HAP-1 (cell line): ENCODE results near the gene LAIR1.
A peak's percentile ranks its signal among the peaks of the same experiment; 100 is the strongest.
"Not testable (repeated sequence)": the region's sequence is repeated elsewhere in the genome, so short reads cannot be mapped to it uniquely, and the experiment has no call there.

Experiments used
- DNase-seq, 2 experiments: peaks; one replicate each; pipeline ENCODE4 v3.0.0-alpha.2; 2016 to 2020; ENCODE audit warnings: low spot score in 2 of 2
- H3K27me3 ChIP-seq: fragments of 250-450 bp; sonication (Bioruptor Pico); 2 replicates; pipeline ENCODE4 v1.5.1; 2020; ENCODE audit warnings: low read depth, mild to moderate bottlenecking, moderate library complexity
- H3K36me3 ChIP-seq: fragments of 250-450 bp; sonication (Bioruptor Pico); replicated peaks from 2 replicates; pipeline ENCODE4 v1.5.1; 2020; ENCODE audit warnings: mild to moderate bottlenecking
- H3K4me1 ChIP-seq: fragments of 250-450 bp; sonication (Bioruptor Pico); 2 replicates; pipeline ENCODE4 v1.5.1; 2020; ENCODE audit warnings: mild to moderate bottlenecking
- H3K4me3 ChIP-seq: fragments of 250-450 bp; sonication (Bioruptor Pico); 2 replicates; pipeline ENCODE4 v1.5.1; 2020; ENCODE audit warnings: mild to moderate bottlenecking, moderate library complexity
- H3K9me3 ChIP-seq: fragments of 250-450 bp; sonication (Bioruptor Pico); 2 replicates; pipeline ENCODE4 v1.5.1; 2020; ENCODE audit warnings: mild to moderate bottlenecking, moderate library complexity
- in situ Hi-C: fragments of 300-500 bp; cut with MboI; formaldehyde crosslinking; loops from 3 replicates; pipeline ENCODE4 v1.14.3; 2020; ENCODE audit warnings: low sequenced_read_pairs, inconsistent platforms, mixed read lengths

LAIR1 gene

DNA sequence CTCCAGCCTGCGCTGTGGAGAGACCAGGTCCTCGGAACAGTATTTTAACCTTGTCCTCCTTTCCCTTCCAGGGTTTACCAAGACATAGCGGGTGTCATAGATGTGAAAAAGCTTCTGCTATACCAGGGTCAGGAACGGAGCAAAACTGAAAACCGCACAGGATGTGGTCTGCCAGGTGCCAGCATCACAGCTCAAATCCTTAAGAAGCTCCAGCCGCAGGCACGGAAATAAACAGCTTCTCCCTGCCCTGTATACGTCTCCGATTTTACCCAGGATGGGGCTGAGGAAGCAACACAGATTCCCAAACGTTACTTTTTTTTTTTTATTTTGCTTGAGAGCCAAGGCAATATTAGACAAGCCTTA lies 5.7 kb upstream of the LAIR1 start:
- H3K27me3 ChIP-seq = peaks cover 18% of the 10 kb centered on the region
- H3K4me3 ChIP-seq, DNase-seq, in situ Hi-C loops, H3K36me3 ChIP-seq, H3K4me1 ChIP-seq, H3K9me3 ChIP-seq: not testable (repeated sequence)

GRCh38 chr19:54369688-54370433 lies 5.1 kb upstream of the LAIR1 start:
- H3K27me3 ChIP-seq = peaks cover 24% of the 10 kb centered on the region
- H3K4me1 ChIP-seq, DNase-seq, H3K4me3 ChIP-seq, in situ Hi-C loops, H3K36me3 ChIP-seq, H3K9me3 ChIP-seq: not testable (repeated sequence)

DNA sequence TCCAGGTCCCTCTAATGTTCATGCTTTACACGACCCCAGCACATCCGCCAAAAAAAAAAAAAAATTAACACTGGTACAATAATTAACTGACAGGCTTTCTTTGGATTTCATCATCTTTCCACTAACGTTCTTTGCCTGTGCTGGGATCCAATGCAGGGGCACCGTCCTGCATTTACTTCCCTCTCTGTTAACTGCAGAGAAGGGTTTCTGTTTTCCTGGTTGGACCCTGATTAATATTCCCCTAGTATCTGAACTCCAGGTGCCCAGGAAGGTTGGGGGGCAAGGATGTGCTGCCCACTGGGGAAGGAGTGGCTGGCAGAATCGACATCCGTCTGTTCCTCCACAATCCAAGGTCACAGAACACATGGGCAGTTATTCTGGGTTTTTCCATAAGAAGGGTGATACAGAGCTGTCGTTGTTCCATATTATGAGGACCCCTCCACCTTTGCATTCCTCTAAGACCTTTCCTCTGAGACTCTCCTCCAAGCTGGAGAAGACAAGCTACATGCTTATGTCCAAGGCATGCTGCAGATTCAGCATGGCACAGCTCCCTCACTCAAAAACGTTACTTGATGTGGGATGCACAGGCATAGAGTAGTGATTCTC lies 4.5 kb upstream of the LAIR1 start:
- no peak for DNase-seq
- peaks cover 29% of the 10 kb centered on the region for H3K27me3 ChIP-seq
- no peaks in the 10 kb centered on the region for H3K9me3 ChIP-seq
- no peaks in the 10 kb centered on the region for H3K4me1 ChIP-seq
- no peak overlapping the region for H3K4me3 ChIP-seq
- in situ Hi-C loops = no loop called here
- no peaks in the 10 kb centered on the region for H3K36me3 ChIP-seq

- no peak for DNase-seq
- H3K36me3 ChIP-seq = no peaks in the 10 kb centered on the region
- H3K4me1 ChIP-seq = no peaks in the 10 kb centered on the region
- in situ Hi-C loops = no loop called here
- H3K9me3 ChIP-seq = no peaks in the 10 kb centered on the region
- H3K4me3 ChIP-seq = no peak overlapping the region
- H3K27me3 ChIP-seq = peaks cover 30% of the 10 kb centered on the region
Observed at GRCh38 chr19:54366811-54367210, 2.1 kb upstream of the LAIR1 start.

DNA sequence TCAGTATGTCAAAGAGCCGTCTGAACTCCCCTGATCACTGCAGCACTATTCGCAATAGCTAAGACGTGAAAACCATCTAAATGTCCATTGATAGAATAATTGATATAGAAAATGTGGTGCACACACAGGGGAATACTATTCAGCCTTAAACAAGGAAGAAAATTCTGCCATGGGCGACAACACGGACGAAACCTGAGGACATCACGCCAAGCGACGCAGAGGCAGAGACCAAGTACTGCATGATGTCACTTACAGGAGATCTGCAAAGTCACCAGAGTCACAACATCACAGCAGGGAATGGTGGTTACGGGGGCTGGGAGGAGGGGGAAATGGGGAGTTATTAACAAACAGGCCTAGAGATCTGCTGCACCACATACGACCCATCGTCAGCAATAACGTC lies 1.1 kb upstream of the LAIR1 start:
- H3K4me3 ChIP-seq = not testable (repeated sequence)
- H3K27me3 ChIP-seq = peaks cover 21% of the 10 kb centered on the region

GRCh38 chr19:54361680-54362422 lies 2.9 kb downstream of the LAIR1 start:
- in situ Hi-C loops, DNase-seq, H3K9me3 ChIP-seq, H3K4me1 ChIP-seq, H3K4me3 ChIP-seq, H3K36me3 ChIP-seq: not testable (repeated sequence)
- peaks cover 16% of the 10 kb centered on the region for H3K27me3 ChIP-seq

More for the DNA sequence above, 1.1 kb upstream of the LAIR1 start:
- DNase-seq, in situ Hi-C loops, H3K9me3 ChIP-seq, H3K36me3 ChIP-seq, H3K4me1 ChIP-seq: not testable (repeated sequence)

GRCh38 chr19:54359149-54359820 lies 5.4 kb downstream of the LAIR1 start:
- H3K36me3 ChIP-seq, H3K4me3 ChIP-seq, in situ Hi-C loops: not testable (repeated sequence)

DNA sequence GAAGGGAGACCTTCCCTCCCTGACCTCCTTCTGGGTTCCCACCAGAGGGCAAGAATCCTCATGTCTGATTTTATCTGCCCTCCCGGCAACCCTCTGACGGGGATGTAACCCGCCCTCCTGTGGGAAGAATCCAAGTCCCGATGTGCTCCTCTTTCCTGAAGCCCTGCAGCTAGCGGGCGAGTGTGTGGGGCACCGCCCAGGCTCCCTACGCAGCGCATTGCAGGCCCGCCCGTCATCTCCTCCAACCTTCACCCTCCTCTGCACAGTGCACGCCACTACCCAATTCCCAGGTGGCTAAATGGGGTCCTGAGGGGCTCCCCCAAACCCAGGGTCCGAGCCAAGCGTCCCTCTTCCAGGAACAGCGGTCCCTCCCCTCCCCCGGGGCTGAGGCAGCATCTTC lies 7.3 kb downstream of the LAIR1 start:
- H3K36me3 ChIP-seq = no peaks in the 10 kb centered on the region
- no peaks in the 10 kb centered on the region for H3K27me3 ChIP-seq
- no peaks in the 10 kb centered on the region for H3K9me3 ChIP-seq
- no peak for DNase-seq
- in situ Hi-C loops = no loop called here
- no peaks in the 10 kb centered on the region for H3K4me1 ChIP-seq
- H3K4me3 ChIP-seq = no peak overlapping the region

More at GRCh38 chr19:54359149-54359820, 5.4 kb downstream of the LAIR1 start:
- not testable (repeated sequence) for H3K27me3 ChIP-seq, H3K4me1 ChIP-seq, H3K9me3 ChIP-seq
- peak in 1 of 2 experiments; percentile 70 for DNase-seq

- Histone ChIP-seq H3K4me3 (no peak overlapping the region), H3K27me3 (no peaks in the 10 kb centered on the region), H3K9me3 (no peaks in the 10 kb centered on the region), H3K4me1 (no peaks in the 10 kb centered on the region), H3K36me3 (no peaks in the 10 kb centered on the region)
- no peak for DNase-seq
- in situ Hi-C loops = no loop called here
Observed at GRCh38 chr19:54356444-54357056, 8.2 kb downstream of the LAIR1 start.

DNA sequence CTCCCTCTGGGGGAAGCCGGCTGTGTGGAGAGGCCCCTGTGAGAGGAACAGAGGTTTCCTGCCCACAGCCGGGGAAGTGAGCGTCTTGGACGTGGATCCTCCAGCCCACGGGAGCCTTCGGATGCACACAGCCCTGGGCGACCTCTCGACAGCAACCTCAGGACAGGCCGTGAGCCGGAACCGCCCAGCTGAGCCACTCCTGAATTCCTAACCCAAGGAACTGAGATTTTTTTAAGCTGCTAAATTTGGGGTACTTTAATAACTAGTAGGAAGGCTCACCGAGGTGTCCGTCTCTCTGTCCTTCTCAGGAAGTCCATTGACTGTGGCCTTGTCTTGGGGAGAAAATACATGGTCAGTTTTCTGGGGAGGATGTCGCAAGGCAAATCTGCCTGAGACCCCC lies 9.1 kb downstream of the LAIR1 start:
- no peaks in the 10 kb centered on the region for H3K27me3 ChIP-seq
- H3K36me3 ChIP-seq = no peaks in the 10 kb centered on the region
- H3K9me3 ChIP-seq = no peaks in the 10 kb centered on the region
- in situ Hi-C loops = no loop called here
- no peaks in the 10 kb centered on the region for H3K4me1 ChIP-seq
- no peak for DNase-seq
- H3K4me3 ChIP-seq = no peak overlapping the region

- no peak overlapping the region for H3K4me3 ChIP-seq
- no peaks in the 10 kb centered on the region for H3K27me3 ChIP-seq
- in situ Hi-C loops = no loop called here
Observed at GRCh38 chr19:54354761-54355160, 10.0 kb downstream of the LAIR1 start.

DNA sequence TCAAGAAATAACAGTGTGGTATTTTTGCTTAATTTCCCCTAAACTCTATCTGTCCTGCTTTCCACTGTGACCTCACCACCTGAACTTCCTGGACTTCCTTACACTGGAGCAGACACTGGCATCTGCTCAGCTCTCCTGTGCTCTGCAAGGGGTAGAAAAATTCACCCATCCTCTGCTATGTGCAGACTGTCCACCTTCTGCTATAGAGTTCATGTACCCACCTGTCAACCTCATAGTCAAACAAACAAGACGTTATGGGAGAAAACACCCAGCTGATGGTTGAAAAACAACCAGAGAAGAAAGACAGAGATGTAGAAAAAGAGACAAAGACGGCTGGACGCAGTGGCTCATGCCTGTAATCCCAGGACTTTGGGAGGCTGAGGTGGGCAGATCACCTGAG lies 12.2 kb downstream of the LAIR1 start:
- H3K27me3 ChIP-seq = no peaks in the 10 kb centered on the region

More at GRCh38 chr19:54354761-54355160, 10.0 kb downstream of the LAIR1 start:
- Histone ChIP-seq H3K9me3 (no peaks in the 10 kb centered on the region), H3K36me3 (no peaks in the 10 kb centered on the region), H3K4me1 (no peaks in the 10 kb centered on the region)
- no peak for DNase-seq

DNA sequence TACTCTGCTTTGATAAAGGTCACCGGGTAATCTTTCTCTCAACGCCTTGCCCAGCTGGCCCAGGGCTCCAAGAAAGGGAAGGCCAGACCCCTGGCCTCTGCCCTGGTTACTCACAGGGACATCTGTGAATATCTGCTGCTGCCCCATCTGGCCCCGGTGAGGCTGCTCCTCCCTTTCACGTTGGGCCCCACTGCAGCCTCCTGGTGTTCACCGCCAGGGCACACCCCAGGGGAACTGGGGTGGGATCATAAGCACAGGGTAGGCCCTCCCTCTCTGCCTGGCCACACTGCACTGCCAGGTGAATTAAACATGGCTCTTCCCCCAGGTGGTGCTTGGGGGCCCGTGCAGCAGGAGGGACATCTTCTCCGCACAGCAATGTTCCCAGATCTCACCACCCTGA lies 12.7 kb downstream of the LAIR1 start:
- H3K4me1 ChIP-seq = no peaks in the 10 kb centered on the region
- H3K27me3 ChIP-seq = no peaks in the 10 kb centered on the region
- in situ Hi-C loops = no loop called here
- no peaks in the 10 kb centered on the region for H3K36me3 ChIP-seq
- H3K4me3 ChIP-seq = no peak overlapping the region
- DNase-seq = no peak
- H3K9me3 ChIP-seq = no peaks in the 10 kb centered on the region

More for the DNA sequence above, 12.2 kb downstream of the LAIR1 start:
- in situ Hi-C loops = no loop called here
- no peak for DNase-seq
- Histone ChIP-seq H3K4me1 (no peaks in the 10 kb centered on the region), H3K4me3 (no peak overlapping the region), H3K36me3 (no peaks in the 10 kb centered on the region), H3K9me3 (no peaks in the 10 kb centered on the region)
